Breast epithelium (tissue), 3 donors: ENCODE results near the gene ZMIZ1.

Source experiments
- POLR2A ChIP-seq: fragments of 450-650 bp; IDR thresholded peaks from one replicate; pipeline ENCODE4 v1.6.1; 2016; ENCODE audit warnings: antibody characterized with exemption, mild to moderate bottlenecking, moderate library complexity
- TF ChIP-seq, protein P1 (sequence below), 3 donors: fragments of 450-650 bp; IDR thresholded peaks; one replicate each; pipeline ENCODE4 v1.5.1; 2016 to 2017; ENCODE audit warnings: antibody characterized with exemption in 3 of 3, mild to moderate bottlenecking in 3 of 3, moderate library complexity in 3 of 3

DNA sequence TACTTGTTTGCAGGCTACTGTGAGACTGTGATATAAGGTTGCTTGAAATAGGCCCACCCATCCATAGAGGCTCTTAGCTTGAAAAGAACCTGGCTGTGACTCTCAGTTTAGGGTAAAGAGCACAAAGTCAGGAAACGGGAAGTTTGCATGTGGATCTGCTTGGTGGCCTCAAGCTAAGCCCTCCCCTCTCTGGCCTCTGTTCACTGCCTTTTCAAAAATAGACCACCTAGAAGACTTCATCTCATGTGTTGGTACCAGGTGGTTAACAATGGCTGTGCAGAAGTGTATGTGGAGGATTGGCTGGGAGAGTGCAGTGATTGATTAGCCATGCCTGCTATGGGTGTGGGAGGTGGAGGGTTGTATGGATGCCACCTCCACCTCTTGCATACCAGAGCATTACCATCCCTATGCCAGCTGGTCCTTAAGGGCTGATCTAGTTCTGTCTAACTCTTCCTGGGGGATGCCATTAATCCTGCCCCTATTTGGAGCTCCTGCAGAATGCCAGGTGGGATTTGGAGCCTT lies 122.0 kb downstream of the ZMIZ1 start:
- TF ChIP-seq, protein P1, sequence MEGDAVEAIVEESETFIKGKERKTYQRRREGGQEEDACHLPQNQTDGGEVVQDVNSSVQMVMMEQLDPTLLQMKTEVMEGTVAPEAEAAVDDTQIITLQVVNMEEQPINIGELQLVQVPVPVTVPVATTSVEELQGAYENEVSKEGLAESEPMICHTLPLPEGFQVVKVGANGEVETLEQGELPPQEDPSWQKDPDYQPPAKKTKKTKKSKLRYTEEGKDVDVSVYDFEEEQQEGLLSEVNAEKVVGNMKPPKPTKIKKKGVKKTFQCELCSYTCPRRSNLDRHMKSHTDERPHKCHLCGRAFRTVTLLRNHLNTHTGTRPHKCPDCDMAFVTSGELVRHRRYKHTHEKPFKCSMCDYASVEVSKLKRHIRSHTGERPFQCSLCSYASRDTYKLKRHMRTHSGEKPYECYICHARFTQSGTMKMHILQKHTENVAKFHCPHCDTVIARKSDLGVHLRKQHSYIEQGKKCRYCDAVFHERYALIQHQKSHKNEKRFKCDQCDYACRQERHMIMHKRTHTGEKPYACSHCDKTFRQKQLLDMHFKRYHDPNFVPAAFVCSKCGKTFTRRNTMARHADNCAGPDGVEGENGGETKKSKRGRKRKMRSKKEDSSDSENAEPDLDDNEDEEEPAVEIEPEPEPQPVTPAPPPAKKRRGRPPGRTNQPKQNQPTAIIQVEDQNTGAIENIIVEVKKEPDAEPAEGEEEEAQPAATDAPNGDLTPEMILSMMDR (IDR thresholded peaks at IDR 0.05) = no peak
- TF ChIP-seq POLR2A = no peak
